Fibroblast of skin of scalp (primary cell): ENCODE measurements around the gene SREBF2.
"Not testable (repeated sequence)": the region's sequence is repeated elsewhere in the genome, so short reads cannot be mapped to it uniquely, and the experiment has no call there.

ENCODE experiments used
- DNase-seq: peaks from one replicate; pipeline ENCODE4 v3.0.0-alpha.2; 2013

SREBF2 gene

DNA sequence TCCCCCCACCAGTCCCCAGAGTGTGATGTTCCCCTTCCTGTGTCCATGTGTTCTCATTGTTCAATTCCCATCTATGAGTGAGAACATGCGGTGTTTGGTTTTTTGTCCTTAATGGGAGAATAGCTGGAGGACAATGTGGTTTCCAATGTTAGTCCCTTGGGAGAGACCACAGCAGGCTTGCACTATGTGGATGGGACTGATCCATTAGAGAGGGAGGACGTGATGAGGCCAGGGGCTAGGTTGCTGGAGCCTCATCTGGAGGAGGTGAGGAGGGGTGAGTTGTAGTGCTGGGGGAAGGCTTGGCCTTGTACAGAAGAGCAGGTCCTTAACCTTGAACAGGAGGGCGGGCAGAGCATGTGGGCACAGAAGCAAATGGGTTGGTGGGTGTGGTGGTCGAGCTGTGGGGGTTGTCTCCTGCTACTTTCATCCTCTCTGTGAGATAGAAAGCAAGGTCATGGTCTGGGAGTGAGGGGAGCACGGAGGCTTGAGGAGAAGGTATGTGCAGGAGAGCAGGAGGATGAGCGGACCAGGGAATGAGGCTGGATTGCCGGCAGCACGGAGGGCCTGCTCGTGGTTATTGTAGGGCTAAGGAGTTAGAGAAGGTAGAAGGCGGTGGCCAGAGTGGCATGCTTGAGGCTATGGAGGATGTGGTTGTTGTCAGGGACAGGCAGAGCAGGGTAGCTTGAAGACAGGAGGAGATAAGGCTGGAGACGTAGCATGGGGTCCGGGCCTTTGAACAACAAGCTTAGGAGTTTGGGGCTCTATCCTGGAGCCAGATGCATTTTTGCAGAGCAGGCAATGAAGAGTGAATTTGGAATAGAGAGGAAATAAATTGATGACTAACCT, 11.2 kb upstream of the SREBF2 start:
- peak; percentile 21 for DNase-seq

GRCh38 chr22:41822317-41823057, 10.4 kb upstream of the SREBF2 start:
- DNase-seq, result peak; percentile 54

- no peak for DNase-seq
These were observed 9.1 kb upstream of the SREBF2 start for GRCh38 chr22:41823797-41824196.

GRCh38 chr22:41825376-41825775, 7.5 kb upstream of the SREBF2 start:
- no peak for DNase-seq

DNA sequence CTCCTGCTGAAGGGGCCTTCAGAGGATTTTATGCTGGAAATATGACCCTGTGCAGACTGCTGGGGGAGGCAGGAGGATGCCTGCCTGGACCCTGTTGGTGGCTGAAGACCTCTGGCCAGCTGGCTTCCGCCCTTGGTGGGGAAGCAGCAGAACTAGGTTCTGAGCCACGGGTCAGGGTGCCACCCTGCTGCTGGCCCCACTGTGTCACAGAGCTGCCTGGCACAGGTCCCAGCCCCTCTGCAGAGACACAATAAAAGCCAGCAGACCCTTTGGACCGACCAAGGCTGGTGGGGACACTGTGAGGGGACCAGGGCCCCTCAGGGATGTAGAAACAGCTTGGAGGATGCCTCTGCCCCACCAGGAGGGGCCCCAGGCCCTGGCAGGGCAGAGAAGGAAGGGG, 6.9 kb upstream of the SREBF2 start:
- no peak for DNase-seq

GRCh38 chr22:41826430-41827383, 6.2 kb upstream of the SREBF2 start:
- DNase-seq, result no peak

- no peak for DNase-seq
These were observed 5.2 kb upstream of the SREBF2 start for GRCh38 chr22:41827671-41828070.

DNA sequence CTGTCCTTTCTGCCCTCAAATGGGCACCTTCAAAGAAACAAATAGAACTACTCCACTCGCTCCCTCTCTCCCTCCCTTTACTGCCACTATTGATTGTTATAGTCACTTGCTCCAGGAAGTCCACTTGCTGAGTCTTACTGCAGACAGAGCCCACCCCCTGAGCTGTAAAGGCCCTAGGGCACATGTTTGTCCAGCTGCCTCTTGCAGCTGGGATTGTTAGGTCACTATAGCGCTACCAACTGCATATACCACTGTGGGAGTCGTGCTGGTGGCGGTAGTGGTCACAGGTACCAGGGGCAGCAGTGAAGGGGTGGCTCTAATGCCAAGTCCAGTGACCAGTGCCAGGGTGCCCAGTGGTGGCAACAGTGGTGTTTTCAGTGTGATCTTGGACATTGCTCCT, 4.4 kb upstream of the SREBF2 start:
- DNase-seq, result no peak

DNA sequence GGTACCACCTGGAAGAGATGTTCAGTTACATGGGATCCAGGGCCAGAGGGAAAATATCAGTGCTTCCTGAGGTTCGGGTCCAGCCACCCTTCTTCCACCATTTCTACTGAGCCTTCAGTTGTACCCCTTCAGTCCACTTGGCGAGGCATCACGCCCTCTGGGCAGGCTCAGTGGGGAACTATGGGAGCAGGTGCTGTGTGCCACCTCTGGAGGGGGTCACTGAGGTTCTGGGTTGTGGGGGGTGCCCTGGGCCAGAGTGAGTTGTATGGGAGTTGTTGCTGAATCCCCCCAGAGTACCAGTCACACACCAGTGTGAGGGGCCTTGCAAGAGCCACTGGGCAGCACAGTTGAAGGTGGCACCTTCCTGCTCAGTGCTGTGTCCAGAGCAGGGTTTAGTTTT, 2.7 kb upstream of the SREBF2 start:
- DNase-seq, result no peak

DNA sequence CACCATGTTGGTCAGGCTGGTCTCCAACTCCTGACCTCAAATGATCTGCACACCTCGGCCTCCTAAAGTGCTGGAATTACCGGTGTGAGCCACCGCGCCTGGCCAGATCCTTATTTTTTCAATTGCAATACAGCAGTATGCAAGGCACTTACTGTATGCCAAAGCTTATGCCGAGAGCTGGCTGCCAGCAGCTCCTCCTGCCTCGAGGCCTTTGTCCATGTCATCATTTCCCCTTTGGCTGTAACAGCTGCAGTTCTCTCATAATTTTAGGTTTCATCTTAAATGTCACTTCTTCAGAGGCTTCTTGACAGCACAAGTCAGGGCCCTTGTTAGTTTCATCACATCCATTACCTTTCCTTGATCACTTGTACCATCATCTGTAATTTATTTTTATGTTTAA, 1.5 kb upstream of the SREBF2 start:
- DNase-seq, result no peak

GRCh38 chr22:41831828-41832552, 915 bp upstream of the SREBF2 start:
- no peak for DNase-seq

- no peak for DNase-seq
These were observed 582 bp downstream of the SREBF2 start for GRCh38 chr22:41833369-41834004.

- no peak for DNase-seq
These were observed 1.4 kb downstream of the SREBF2 start for GRCh38 chr22:41834005-41834944.

DNA sequence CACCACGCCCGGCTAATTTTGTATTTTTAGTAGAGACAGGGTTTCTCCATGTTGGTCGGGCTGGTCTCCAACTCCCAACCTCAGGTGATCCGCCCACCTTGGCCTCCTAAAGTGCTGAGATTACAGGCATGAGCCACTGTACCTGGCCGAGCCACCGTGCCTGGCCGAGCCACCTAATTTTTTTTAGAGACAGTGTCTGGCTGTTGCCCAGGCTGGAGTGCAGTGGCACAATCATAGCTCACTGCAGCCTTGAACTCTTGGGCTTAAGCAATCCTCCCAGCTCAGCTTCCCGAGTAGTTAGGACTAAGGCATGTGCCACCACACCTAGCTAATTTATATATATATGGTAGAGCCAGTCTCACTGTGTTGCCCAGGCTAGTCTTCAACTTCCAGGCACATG, 2.6 kb downstream of the SREBF2 start:
- not testable (repeated sequence) for DNase-seq

DNA sequence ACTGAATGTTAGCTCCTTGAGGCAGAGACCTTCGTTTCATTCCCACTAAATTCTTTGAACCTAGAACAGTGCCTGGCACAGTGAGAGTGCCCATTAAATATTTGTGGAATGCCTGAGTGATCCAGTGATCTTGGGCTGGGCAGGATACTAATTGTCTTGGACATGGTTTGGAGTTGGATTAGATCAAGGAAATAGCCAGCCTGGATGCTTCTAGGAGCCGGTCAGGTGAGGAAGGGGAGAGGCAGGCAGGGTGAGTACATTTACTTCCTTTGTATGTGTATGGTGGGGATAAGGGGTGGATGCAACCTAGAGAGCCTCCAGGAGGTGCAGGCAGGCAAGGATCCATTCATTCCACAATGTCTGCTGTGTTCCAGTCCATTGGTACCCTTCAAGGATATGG, 3.6 kb downstream of the SREBF2 start:
- DNase-seq, result no peak

DNA sequence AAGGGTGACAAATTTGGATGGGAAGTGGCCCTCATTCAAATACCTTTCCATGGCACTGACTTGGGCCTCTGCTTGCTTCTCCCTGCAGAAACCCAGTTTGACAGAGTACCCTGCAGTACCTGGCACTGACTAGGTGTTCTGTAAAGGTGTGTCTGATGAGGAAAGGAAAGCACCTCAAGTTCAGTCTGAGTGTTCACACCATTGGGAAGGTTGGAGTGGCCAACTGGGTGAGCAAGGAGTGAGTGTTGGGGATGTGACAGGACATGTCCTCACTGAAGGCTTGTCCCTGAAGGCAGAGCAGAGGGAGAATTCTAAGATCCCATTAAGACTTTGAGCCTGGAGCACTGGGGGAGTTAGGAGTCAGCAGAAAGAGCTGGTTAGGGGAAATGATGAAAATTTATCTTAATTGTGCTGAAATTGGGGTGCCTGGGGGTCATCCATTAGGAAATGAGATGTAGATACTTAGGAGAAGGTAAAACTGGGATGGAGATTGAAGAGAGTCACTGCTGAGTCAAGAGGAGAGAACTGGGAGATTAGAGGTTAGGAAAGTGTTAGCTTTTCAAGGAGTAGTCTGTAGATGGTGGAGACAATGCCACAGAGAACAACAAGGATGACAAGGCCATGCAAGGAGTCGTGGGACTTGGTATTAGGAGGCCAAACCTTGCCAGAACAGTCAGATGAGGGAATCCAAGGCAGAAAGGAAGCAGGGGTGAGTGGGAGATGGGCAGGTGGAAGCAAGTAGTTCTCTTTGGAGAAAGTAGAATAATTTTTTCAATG, 6.1 kb downstream of the SREBF2 start:
- DNase-seq, result no peak

GRCh38 chr22:41840216-41840615, 7.3 kb downstream of the SREBF2 start:
- no peak for DNase-seq

GRCh38 chr22:41841085-41841712, 8.3 kb downstream of the SREBF2 start:
- DNase-seq, result no peak
